Measurements from ENCODE around the gene PRDX1.

Gene PRDX1

DNA sequence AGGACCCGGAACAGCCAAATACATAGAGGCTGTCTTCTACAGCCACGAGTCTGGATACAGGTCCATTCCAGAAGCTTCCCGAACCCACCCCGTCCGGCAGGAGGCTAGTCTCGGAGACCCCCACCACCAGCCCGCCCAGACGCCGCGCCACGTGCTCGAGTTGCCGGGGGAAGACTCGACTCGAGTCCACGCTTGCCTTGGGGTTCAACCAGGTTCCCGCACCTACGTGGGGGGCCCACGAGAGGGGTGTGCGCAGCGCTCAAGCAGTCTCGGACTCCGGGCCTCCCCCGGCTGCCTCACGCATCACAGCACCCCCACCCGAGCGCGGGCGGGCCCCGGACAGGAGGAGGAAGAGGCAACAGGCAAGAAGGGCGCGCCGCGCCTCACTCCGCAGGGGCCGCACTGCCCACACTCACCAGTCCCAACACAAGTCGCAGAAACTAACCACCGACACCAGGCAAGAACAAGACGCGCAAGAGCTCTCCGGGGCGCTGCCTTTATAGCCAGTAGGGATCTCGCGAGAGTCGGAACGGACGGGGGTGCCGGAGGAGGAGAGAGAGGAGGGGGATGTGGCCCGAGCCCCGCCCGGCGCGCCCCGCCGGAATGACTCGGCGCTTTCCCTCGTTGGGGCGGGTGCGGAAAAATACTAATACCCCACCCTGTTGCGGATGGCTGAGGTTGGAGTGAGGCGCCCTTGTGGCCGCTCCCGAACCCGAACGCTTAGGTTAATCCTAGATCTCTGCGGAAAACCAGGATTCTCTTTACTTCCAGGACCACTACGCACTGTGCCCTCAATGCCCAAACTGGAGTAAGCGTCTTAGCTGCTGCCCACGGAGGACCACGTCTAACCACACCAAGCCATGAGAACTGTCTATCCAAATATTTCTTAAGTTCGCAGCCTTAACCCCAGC, at the start of gene PRDX1:
Gene PRDX1 (minus strand): TSS at position 472 of the 911 bp plus-strand sequence. CDS start 2,841 bp downstream, outside the sequence.
- Histone ChIP-seq H3K9me3 (ENCODE audit: control insufficient read depth, insufficient read depth, low read length) (no peaks in the 10 kb centered on the region), H3F3A (ENCODE audit: control insufficient read depth, insufficient read depth) (0 out of 2 replicates have a peak, but pooled peaks cover 4% of the 10 kb centered on the region), H3K4me2 (ENCODE audit: low read length) (peak within 1 kb of the TSS; percentile 86), H3K4me1 (ENCODE audit: control insufficient read depth, low read length) (peaks cover 50% of the 10 kb centered on the region), H3K4me3 (ENCODE audit: low read length) (peak within 1 kb of the TSS; percentile 97), H4K20me1 (ENCODE audit: control insufficient read depth, insufficient read depth, low read depth, low read length) (peaks cover 10% of the 10 kb centered on the region; the same call in 1 of the 2 replicates), H3K27me3 (ENCODE audit: control insufficient read depth, low read length) (no peaks in the 10 kb centered on the region; the same call in 1 of the 2 replicates), H3K27ac (ENCODE audit: low read depth, low read length) (peak within 1 kb of the TSS; percentile 77), H3K79me2 (ENCODE audit: control insufficient read depth, low read length) (peaks cover 52% of the 10 kb centered on the region), H3K36me3 (ENCODE audit: control insufficient read depth, low read length) (peaks cover 42% of the 10 kb centered on the region), H3K9me2 (replicated peaks; ENCODE audit: control insufficient read depth, low read length) (no peaks in the 10 kb centered on the region)
- peak; percentile 29 for TF ChIP-seq CTCF (IDR thresholded peaks at IDR 0.05; ENCODE audit: low read depth, low read length, poor library complexity, severe bottlenecking)
- TF ChIP-seq EZH2phosphoT487 (IDR thresholded peaks at IDR 0.05; ENCODE audit: borderline replicate concordance, low read length) = no peak

DNA sequence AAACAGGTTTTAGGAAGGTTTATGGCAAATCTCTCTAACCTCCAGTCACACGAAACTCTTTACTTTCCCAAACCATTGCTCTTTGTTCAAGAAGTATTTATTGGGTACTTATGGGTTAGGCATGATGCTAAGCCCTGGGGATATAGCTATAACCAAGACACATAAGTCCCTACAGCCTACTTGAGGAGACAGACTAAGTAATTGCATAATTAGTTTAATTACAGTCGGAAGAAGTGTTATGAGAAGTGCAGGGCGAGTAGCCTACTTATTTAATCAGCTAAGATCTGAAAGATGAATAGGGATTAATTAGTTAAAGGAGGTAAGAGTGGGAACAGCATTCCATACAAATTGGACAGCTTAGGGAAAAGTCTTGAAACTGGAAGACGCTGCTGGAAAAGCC, 48.9 kb upstream of the PRDX1 start:
- H3K9me2 ChIP-seq (replicated peaks; ENCODE audit: control insufficient read depth, low read length) = no peaks in the 10 kb centered on the region
- no peaks in the 10 kb centered on the region for H3K27me3 ChIP-seq (ENCODE audit: control insufficient read depth, low read length)
- TF ChIP-seq CTCF (IDR thresholded peaks at IDR 0.05; ENCODE audit: low read depth, low read length, poor library complexity, severe bottlenecking) = no peak
- no peak for TF ChIP-seq EZH2phosphoT487 (IDR thresholded peaks at IDR 0.05; ENCODE audit: borderline replicate concordance, low read length)
- H3K79me2 ChIP-seq (ENCODE audit: control insufficient read depth, low read length) = no peaks in the 10 kb centered on the region
- no peak overlapping the region for H3K4me3 ChIP-seq (ENCODE audit: low read length)
- H3F3A ChIP-seq (ENCODE audit: control insufficient read depth, insufficient read depth) = peaks cover 3% of the 10 kb centered on the region; the same call in 1 of the 2 replicates
- H3K36me3 ChIP-seq (ENCODE audit: control insufficient read depth, low read length) = peaks cover 47% of the 10 kb centered on the region
- peaks cover 5% of the 10 kb centered on the region; the same call in 1 of the 2 replicates for H3K4me1 ChIP-seq (ENCODE audit: control insufficient read depth, low read length)
- H3K4me2 ChIP-seq (ENCODE audit: low read length) = no peak overlapping the region
- peaks cover 4% of the 10 kb centered on the region; the same call in 1 of the 2 replicates for H4K20me1 ChIP-seq (ENCODE audit: control insufficient read depth, insufficient read depth, low read depth, low read length)
- no peak overlapping the region for H3K27ac ChIP-seq (ENCODE audit: low read depth, low read length)
- no peaks in the 10 kb centered on the region for H3K9me3 ChIP-seq (ENCODE audit: control insufficient read depth, insufficient read depth, low read length)

DNA sequence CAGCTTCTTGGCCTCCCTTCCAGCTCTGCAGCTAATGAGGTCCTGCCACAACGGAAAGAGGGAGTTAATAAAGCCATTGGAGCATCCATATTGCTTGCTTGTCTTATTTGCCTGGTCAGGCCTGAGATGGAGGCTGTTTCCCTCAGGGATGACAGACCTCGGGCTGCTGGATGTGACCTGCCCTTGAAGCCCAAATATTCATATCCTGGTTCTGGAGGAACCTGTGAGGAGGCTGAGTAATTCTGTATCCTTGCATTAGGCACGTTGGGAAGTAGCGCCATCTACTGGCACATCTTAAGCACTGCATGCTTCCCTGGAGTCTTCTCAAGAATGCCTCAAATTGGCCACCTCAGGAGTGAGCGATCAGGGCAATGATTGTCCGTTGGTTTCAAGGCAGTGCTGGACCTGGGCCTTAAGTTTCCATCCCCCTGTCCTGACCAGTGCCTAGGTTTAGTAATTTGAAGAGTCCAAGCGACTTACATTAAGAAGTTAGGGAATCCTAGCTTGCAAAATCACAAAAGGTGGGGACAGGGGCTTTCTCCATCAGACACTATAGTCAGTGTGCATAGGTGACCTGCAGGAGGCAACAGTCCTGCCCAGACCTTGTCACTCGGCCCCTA, 48.4 kb upstream of the PRDX1 start:
- peaks cover 4% of the 10 kb centered on the region; the same call in 1 of the 2 replicates for H4K20me1 ChIP-seq (ENCODE audit: control insufficient read depth, insufficient read depth, low read depth, low read length)
- H3K27ac ChIP-seq (ENCODE audit: low read depth, low read length) = no peak overlapping the region
- no peak overlapping the region for H3K4me3 ChIP-seq (ENCODE audit: low read length)
- H3K4me1 ChIP-seq (ENCODE audit: control insufficient read depth, low read length) = peaks cover 5% of the 10 kb centered on the region; the same call in 1 of the 2 replicates
- TF ChIP-seq EZH2phosphoT487 (IDR thresholded peaks at IDR 0.05; ENCODE audit: borderline replicate concordance, low read length) = no peak
- peak; percentile 99 for TF ChIP-seq CTCF (IDR thresholded peaks at IDR 0.05; ENCODE audit: low read depth, low read length, poor library complexity, severe bottlenecking)
- peaks cover 3% of the 10 kb centered on the region; the same call in 1 of the 2 replicates for H3F3A ChIP-seq (ENCODE audit: control insufficient read depth, insufficient read depth)
- no peaks in the 10 kb centered on the region for H3K9me2 ChIP-seq (replicated peaks; ENCODE audit: control insufficient read depth, low read length)
- peaks cover 47% of the 10 kb centered on the region for H3K36me3 ChIP-seq (ENCODE audit: control insufficient read depth, low read length)
- H3K79me2 ChIP-seq (ENCODE audit: control insufficient read depth, low read length) = no peaks in the 10 kb centered on the region
- H3K4me2 ChIP-seq (ENCODE audit: low read length) = no peak overlapping the region
- H3K9me3 ChIP-seq (ENCODE audit: control insufficient read depth, insufficient read depth, low read length) = no peaks in the 10 kb centered on the region
- H3K27me3 ChIP-seq (ENCODE audit: control insufficient read depth, low read length) = no peaks in the 10 kb centered on the region
